T-helper 1 cell (primary cell): Measurements from ENCODE around the gene UGT1A6.
"Not testable (repeated sequence)": the region's sequence is repeated elsewhere in the genome, so short reads cannot be mapped to it uniquely, and the experiment has no call there.

Experiments
- DNase-seq, 5 donors: peaks; one replicate each; pipeline ENCODE4 v3.0.0-alpha.2; 2012 to 2020

UGT1A6 gene

GRCh38 chr2:233736868-233737653, 44.4 kb downstream of the UGT1A6 start:
- not testable (repeated sequence) for DNase-seq

DNA sequence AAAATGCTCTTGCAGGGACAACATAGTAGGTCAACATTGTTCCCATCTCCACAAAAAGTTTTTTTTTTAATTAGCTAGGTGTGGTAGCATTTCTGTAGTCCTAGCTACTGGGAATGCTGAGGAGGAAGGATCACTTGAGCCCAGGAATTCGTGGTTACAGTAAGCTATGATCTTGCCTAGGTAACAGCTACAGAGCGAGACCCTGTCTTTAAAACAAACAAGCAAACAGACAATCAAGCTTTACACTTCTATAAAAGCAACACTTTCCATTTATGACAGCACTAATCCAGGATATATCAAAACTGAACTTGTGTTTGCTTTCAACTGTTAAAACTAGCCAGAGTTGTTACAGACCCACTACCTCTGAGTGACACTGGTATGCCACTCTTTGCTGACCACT, 48.2 kb downstream of the UGT1A6 start:
- DNase-seq: no peak

GRCh38 chr2:233743464-233744259, 51.0 kb downstream of the UGT1A6 start:
- DNase-seq: no peak

- no peak for DNase-seq
Observed at GRCh38 chr2:233745073-233745755, 52.5 kb downstream of the UGT1A6 start.

GRCh38 chr2:233745838-233746237, 53.1 kb downstream of the UGT1A6 start:
- not testable (repeated sequence) for DNase-seq

DNA sequence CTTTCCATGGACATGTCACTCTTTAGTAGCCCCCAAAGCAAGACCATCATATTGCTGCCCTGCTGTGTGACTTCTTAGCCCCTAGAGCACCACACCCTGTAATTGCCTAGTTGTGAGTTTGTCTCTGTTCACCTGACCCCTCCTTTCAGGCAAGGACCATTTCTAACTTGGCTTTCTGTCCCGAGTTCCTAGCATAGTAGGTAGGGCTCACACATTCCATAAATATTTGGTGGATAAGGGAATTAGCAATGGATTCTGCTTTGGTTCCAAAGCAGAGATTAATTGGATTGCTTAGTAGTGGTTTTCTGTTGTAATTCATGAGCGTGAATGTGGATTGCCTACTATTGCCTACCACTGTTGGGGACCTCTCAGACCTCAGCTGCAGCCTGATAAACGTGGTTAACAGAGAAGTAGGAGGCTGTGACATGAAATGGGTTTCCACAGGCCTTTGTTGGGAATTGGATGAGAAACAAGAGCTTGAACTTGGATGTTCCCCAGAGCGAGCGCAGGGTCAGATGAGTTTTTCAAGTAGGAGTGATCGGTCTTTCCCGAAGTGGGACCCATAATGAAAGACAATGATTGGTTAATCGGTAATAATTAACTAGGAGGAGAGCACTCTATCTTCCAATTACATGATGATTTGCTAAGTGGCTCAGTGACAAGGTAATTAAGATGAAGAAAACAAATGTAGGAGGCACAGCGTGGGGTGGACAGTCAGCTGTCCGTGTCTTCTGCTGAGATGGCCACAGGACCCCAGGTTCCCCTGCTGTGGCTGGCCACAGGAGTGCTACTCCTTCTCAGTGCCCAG, 54.0 kb downstream of the UGT1A6 start:
- no peak for DNase-seq

DNA sequence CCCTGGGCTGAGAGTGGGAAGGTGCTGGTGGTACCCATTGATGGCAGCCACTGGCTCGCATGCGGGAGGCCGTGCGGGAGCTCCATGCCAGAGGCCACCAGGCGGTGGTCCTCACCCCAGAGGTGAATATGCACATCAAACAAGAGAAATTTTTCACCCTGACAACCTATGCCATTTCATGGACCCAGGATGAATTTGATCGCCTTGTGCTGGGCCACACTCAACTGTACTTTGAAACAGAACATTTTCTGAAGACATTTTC, 54.5 kb downstream of the UGT1A6 start:
- no peak for DNase-seq

DNA sequence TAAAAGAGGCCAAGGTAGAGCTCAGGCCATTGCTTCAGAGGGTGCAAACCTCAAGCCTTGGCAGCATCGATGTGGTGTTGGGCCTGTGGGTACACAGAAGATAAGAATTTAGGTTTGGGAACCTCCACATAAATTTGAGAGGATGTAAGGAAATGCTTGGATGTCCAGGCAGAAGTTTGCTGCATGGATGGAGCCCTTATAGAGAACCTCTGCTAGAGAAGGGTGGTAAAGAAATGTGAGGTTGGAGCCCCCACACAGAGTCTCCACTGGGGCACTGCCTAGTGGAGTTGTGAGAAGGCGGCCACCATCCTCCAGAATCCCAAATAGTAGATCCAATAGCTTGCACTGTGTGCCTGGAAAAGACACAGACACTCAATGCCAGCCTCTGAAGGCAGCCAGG, 58.0 kb downstream of the UGT1A6 start:
- DNase-seq: not testable (repeated sequence)

DNA sequence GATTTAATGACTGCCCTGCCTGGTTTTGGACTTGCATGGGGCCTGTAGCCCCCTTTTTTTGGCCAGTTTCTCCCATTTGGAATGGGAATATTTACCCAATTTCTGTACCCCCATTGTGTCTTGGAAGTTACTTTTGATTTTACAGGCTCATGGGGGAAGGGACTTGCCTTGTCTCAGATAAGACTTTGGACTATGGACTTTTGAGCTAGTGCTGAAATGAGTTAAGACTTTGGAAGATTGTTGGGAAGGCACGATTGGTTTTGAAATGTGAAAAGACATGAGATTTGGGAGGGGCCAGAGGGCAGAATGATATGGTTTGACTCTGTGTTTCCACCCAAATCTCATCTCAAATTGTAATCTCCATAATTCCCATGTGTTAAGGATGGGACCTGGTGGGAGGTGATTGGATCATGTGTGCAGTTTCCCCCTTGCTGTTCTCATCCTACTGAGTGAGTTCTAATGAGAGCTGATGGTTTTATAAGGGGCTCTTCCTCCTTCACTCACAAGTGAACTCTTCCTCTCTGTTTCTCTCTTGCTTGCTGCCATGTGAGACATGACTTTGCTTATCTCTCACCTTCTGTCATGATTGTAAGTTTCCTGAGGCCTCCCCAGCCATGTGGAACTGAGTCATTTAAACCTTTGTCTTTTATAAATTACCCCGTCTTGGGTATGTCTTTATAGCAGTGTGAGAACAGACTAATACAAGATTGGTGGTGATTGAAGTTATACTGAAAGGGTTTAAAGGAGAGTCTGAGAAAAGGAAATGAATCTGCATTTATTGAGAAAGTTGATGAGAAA, 58.7 kb downstream of the UGT1A6 start:
- DNase-seq: not testable (repeated sequence)

GRCh38 chr2:233754872-233755611, 62.4 kb downstream of the UGT1A6 start:
- no peak for DNase-seq

DNA sequence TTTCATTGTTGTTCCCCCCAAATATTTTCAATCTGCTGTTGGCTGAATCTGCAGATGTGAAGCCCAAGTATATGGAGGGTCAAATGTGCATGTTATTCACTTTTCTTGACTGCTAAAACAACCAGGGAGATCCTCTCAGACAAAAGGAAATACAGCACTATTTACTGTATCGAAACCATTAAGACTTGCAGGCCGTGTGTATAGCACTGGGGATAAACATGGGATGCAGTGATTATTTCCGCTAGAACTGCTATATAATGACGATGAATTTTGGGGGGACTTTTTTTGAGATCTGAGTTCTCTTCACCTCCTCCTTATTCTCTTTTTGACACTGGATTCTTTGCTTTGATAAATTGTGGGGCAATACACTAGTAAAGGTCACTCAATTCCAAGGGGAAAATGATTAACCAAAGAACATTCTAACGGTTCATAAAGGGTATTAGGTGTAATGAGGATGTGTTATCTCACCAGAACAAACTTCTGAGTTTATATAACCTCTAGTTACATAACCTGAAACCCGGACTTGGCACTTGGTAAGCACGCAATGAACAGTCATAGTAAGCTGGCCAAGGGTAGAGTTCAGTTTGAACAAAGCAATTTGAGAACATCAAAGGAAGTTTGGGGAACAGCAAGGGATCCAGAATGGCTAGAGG, 63.9 kb downstream of the UGT1A6 start:
- no peak for DNase-seq

DNA sequence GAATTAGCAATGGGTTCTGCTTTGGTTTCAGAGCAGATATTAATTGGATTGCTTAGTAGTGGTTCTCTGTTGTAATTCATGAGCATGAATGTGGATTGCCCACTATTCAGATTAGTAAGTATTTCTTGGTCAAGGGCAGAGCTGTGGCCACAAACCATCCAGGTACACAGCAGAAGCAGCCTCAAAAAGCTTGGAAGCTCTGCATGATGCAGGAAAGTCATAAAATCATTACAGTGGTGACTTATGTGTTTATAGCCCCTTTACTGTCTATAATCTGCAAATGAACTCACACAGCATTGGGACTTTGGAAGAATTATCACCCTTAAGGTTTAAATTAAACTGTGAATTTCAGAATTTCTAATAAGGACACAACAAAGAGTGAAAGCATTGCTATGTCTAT, 65.5 kb downstream of the UGT1A6 start:
- no peak for DNase-seq

DNA sequence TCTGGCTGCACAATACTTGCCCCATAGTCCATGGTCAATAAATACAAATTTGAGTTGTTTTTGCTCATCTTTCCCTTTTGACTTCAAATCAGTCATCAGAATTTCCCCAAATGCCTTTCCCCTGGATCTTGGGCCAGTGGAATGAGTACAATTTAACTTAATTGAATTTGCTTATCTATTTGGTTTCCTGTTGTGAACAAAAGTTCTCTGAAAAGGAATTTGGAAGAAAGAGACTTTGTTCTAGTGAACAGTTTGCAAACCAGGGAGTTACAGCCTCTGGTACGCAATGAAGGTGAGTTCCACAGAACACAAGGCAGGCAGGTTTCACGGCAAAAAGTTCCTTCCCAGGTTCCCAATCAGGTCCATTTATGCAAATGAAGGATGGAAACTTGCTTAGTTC, 66.2 kb downstream of the UGT1A6 start:
- no peak for DNase-seq

DNA sequence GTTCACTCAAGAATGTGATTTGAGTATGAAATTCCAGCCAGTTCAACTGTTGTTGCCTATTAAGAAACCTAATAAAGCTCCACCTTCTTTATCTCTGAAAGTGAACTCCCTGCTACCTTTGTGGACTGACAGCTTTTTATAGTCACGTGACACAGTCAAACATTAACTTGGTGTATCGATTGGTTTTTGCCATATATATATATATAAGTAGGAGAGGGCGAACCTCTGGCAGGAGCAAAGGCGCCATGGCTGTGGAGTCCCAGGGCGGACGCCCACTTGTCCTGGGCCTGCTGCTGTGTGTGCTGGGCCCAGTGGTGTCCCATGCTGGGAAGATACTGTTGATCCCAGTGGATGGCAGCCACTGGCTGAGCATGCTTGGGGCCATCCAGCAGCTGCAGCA, 67.4 kb downstream of the UGT1A6 start, which contains the start of gene UGT1A1:
UGT1A1 (plus strand) TSS at position 228 of the 400 bp plus-strand sequence; CDS start at position 246, 18 bp downstream.
- no peak for DNase-seq

DNA sequence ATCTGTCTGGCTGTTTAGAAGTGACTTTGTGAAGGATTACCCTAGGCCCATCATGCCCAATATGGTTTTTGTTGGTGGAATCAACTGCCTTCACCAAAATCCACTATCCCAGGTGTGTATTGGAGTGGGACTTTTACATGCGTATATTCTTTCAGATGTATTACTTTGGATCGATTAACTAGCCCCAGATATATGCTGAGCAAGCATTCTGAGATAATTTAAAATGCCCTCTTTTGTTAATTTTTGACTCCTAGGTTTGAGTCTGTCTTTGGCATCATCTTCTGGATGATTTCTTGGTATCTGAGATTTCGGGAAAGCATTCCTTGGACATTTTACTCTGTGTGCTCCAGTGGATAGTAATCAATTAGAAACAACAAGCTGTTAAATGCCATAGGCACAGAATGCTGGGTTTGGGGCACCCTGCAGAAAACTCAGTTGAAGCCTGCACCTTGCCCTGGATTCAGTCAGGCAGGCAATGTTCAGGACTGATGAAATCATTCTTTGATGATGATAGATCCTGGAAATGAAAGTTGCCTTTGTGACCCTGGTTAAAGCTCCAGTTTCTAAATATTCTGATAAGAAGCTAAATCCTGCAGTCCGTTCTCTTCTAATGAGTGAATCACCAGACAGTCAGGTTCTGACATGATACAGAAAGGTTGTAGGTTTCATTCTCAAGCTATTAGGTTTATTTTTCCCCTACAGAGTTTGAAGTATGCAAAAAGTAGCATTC, 68.5 kb downstream of the UGT1A6 start:
- no peak for DNase-seq

GRCh38 chr2:233764264-233764663, 71.6 kb downstream of the UGT1A6 start:
- DNase-seq: no peak

- DNase-seq: no peak
Observed at GRCh38 chr2:233764761-233765160, 72.1 kb downstream of the UGT1A6 start.

DNA sequence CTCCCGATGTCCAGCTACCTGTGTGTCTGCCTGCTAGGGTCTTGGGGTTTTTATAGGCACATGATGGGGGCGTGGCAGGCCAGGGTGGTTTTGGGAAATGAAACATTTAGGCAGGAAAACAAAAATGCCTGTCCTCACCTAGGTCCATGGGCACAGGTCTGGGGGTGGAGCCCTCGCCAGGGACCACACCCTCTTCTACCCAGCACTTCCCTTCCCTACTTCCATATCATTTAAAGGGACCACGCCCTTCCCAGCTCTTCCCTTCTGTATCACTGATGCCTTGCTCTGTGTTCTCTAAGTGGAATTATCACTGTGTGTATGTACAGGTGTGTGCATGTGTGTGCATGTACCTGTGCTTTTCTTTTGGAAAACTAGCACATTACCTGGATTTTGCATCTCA, 73.7 kb downstream of the UGT1A6 start:
- DNase-seq: no peak

GRCh38 chr2:233768076-233768475, 75.4 kb downstream of the UGT1A6 start:
- no peak for DNase-seq

- DNase-seq: no peak
Observed at GRCh38 chr2:233769260-233769659, 76.6 kb downstream of the UGT1A6 start.
